Endodermal cell (in vitro differentiated cells): ENCODE results near the gene GPR62. TPM values are rescaled to one million over a fixed set of nuclear protein-coding genes. Genes with fewer than 3 reads are reported as not detected.

Experiments
- DNase-seq: peaks from one replicate; pipeline ENCODE4 v3.0.0-alpha.2; 2017
- H3K27ac ChIP-seq: 2 replicates; pipeline ENCODE4 v1.5.1; 2013; ENCODE audit warnings: mild to moderate bottlenecking, low read depth, low read length, moderate library complexity
- H3K27me3 ChIP-seq: 2 replicates; pipeline ENCODE4 v1.6.1; 2013; ENCODE audit warnings: mild to moderate bottlenecking, low read length, moderate library complexity; ENCODE audit not compliant: insufficient read depth, control insufficient read depth, poor library complexity, severe bottlenecking
- H3K36me3 ChIP-seq: 2 replicates; pipeline ENCODE4 v1.7.0; 2013; ENCODE audit warnings: mild to moderate bottlenecking, low read length, moderate library complexity; ENCODE audit not compliant: control insufficient read depth, insufficient read depth
- H3K4me1 ChIP-seq: one replicate; pipeline ENCODE4 v1.7.0; 2013; ENCODE audit warnings: low read length; ENCODE audit not compliant: control insufficient read depth, insufficient read depth
- H3K4me3 ChIP-seq: 2 replicates; pipeline ENCODE4 v1.5.1; 2013; ENCODE audit warnings: mild to moderate bottlenecking, low read length, moderate library complexity
- H3K9ac ChIP-seq: 2 replicates; pipeline ENCODE4 v1.6.1; 2013; ENCODE audit warnings: mild to moderate bottlenecking, low read length, moderate library complexity; ENCODE audit not compliant: poor library complexity, severe bottlenecking; ENCODE audit errors: extremely low read depth
- H3K9me3 ChIP-seq: 2 replicates; pipeline ENCODE4 v1.6.1; 2013; ENCODE audit warnings: mild to moderate bottlenecking, low read length, moderate library complexity; ENCODE audit not compliant: control insufficient read depth
- H3K27ac Mint-ChIP-seq: 2 replicates; pipeline ENCODE4 v1.8.0; 2020; ENCODE audit warnings: mixed read lengths
- H3K27me3 Mint-ChIP-seq: 2 replicates; pipeline ENCODE4 v1.8.0; 2021; ENCODE audit warnings: mild to moderate bottlenecking, mixed read lengths; ENCODE audit not compliant: insufficient read depth
- H3K36me3 Mint-ChIP-seq: 2 replicates; pipeline ENCODE4 v1.8.0; 2020; ENCODE audit warnings: low read depth, mixed read lengths
- H3K4me1 Mint-ChIP-seq: 2 replicates; pipeline ENCODE4 v1.8.0; 2020; ENCODE audit warnings: mixed read lengths
- H3K4me3 Mint-ChIP-seq: 2 replicates; pipeline ENCODE4 v1.8.0; 2020; ENCODE audit warnings: mild to moderate bottlenecking, moderate library complexity, mixed read lengths
- H3K9me3 Mint-ChIP-seq: 2 replicates; pipeline ENCODE4 v1.8.0; 2020; ENCODE audit warnings: mild to moderate bottlenecking, mixed read lengths
- WGBS, 2 experiments: methylation state at CpG; one replicate each; pipeline versions ENCODE4 v1.1.5 to v1.1.7; 2013; ENCODE audit warnings: missing lambda C conversion rate in 2 of 2, mixed read lengths in 1 of 2; ENCODE audit not compliant: insufficient coverage in 1 of 2, insufficient read length in 1 of 2; 5-methylcytosine and 5-hydroxymethylcytosine counted together
- long read RNA-seq, 4 experiments: library from polyadenylated mRNA in 2 of 4; library from RNA in 1 of 4; library from capped mRNA in 1 of 4; stranded (forward) in 3 of 4; unstranded in 1 of 4; transcript quantifications; one replicate each; pipeline ENCODE4 v2.0.0, GENCODE V29; 2020 to 2021; ENCODE audit warnings: inconsistent platforms in 1 of 4
- polyA plus RNA-seq, 2 experiments: library from polyadenylated mRNA; stranded (reverse); fragments of 50-300 nt; gene quantifications; one replicate each; pipeline ENCODE4 v1.2.3, GENCODE V29; 2013
- total RNA-seq, 2 donors: library from RNA; stranded (reverse); fragmentation: NEBNext Ultra II Directional in 1 of 2; extraction: Animal tissue kit (Norgen Biotek cat#: 25700) in 1 of 2; gene quantifications; 2 replicates in 1 of 2; 3 replicates in 1 of 2; pipeline ENCODE4 v1.2.1, GENCODE V29; 2021
- TF ChIP-seq, protein P1 (sequence below): fragments of 200-600 bp; sonication (generic); conservative IDR thresholded peaks from 2 replicates; pipeline ENCODE4 v1.5.0; 2021; ENCODE audit warnings: antibody characterized with exemption, mild to moderate bottlenecking

The GPR62 gene
- under 1 TPM; 0.40 to 0.44 TPM for total RNA-seq
- 0.11 TPM for polyA plus RNA-seq (2013, experiment 1 of 2)
- polyA plus RNA-seq (2013, experiment 2 of 2) = not detected
- long read RNA-seq, experiment 1 = 0 reads
- long read RNA-seq, experiment 2, partial matches to known transcripts = 0 of 1 reads
- long read RNA-seq, experiment 2, other reads (novel, unspliced or antisense) = 0 of 1 reads
- long read RNA-seq, experiment 3, partial matches to known transcripts = 0 of 1 reads
- long read RNA-seq, experiment 3, other reads (novel, unspliced or antisense) = 0 of 1 reads
- long read RNA-seq, experiment 4 = 0 reads

DNA sequence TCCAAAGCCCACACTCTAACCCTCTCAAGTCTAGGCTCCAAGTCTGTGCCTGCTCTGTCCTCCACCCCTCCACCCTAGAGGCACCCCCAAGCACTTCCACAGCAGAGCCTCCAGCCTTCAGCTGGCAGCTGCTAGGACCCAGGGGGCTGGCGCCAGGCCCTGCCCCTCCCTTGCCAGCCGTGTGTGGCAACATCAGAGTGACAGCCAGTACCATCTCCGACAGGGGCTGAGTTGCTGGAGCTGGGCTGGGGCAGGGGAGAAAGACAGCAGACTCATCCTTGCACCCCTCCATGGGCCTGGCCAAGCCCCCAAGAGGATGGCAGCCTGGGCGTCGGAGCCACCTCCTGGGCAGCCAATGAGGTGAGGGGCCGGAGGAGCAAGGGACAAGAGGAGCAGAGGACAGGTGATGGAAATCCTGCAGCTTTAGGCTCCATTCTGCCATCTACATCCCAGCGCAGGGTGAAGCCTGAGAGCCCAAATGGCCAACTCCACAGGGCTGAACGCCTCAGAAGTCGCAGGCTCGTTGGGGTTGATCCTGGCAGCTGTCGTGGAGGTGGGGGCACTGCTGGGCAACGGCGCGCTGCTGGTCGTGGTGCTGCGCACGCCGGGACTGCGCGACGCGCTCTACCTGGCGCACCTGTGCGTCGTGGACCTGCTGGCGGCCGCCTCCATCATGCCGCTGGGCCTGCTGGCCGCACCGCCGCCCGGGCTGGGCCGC is at the start of gene GPR62:
Gene GPR62 (plus strand): TSS at position 207 of the 718 bp plus-strand sequence. CDS start 272 bp downstream, at position 479.
- H3K36me3 Mint-ChIP-seq = peaks cover 11% of the 10 kb centered on the region
- WGBS, 2 experiments = 40 to 49% methylated on average over 19 to 33 of the region's 33 CpGs
- TF ChIP-seq, protein P1, sequence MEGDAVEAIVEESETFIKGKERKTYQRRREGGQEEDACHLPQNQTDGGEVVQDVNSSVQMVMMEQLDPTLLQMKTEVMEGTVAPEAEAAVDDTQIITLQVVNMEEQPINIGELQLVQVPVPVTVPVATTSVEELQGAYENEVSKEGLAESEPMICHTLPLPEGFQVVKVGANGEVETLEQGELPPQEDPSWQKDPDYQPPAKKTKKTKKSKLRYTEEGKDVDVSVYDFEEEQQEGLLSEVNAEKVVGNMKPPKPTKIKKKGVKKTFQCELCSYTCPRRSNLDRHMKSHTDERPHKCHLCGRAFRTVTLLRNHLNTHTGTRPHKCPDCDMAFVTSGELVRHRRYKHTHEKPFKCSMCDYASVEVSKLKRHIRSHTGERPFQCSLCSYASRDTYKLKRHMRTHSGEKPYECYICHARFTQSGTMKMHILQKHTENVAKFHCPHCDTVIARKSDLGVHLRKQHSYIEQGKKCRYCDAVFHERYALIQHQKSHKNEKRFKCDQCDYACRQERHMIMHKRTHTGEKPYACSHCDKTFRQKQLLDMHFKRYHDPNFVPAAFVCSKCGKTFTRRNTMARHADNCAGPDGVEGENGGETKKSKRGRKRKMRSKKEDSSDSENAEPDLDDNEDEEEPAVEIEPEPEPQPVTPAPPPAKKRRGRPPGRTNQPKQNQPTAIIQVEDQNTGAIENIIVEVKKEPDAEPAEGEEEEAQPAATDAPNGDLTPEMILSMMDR = no peak
- H3K9me3 Mint-ChIP-seq = no peaks in the 10 kb centered on the region
- Histone ChIP-seq H3K27ac (no peak within 1 kb of the TSS), H3K4me1 (no peaks in the 10 kb centered on the region), H3K4me3 (no peak within 1 kb of the TSS), H3K9ac (no peak within 1 kb of the TSS), H3K9me3 (no peaks in the 10 kb centered on the region), H3K27me3 (peaks cover 35% of the 10 kb centered on the region), H3K36me3 (peaks cover 35% of the 10 kb centered on the region)
- H3K27me3 Mint-ChIP-seq = peaks cover 55% of the 10 kb centered on the region
- H3K27ac Mint-ChIP-seq = no peak within 1 kb of the TSS
- peaks cover 2% of the 10 kb centered on the region for H3K4me1 Mint-ChIP-seq
- DNase-seq = no peak
- peak within 1 kb of the TSS; percentile 40 for H3K4me3 Mint-ChIP-seq

- DNase-seq = no peak
- Mint-ChIP-seq H3K27me3 (peaks cover 4% of the 10 kb centered on the region), H3K9me3 (peaks cover 58% of the 10 kb centered on the region), H3K4me1 (no peaks in the 10 kb centered on the region), H3K27ac (no peak overlapping the region), H3K36me3 (peaks cover 21% of the 10 kb centered on the region), H3K4me3 (no peak overlapping the region)
- no peaks in the 10 kb centered on the region for H3K4me1 ChIP-seq
- no peaks in the 10 kb centered on the region for H3K36me3 ChIP-seq
- H3K27ac ChIP-seq = no peak overlapping the region
- no peak overlapping the region for H3K4me3 ChIP-seq
- no peak overlapping the region for H3K9ac ChIP-seq
- WGBS, 2 experiments = 90% methylated on average over 4 of the region's 4 CpGs; no CpG with 5 or more reads in 1 of the 2 experiments
- H3K27me3 ChIP-seq = no peaks in the 10 kb centered on the region
- peaks cover 16% of the 10 kb centered on the region for H3K9me3 ChIP-seq
- TF ChIP-seq, protein P1 = no peak
Measured at GRCh38 chr3:51908026-51908425, 47.2 kb upstream of the GPR62 start.

DNA sequence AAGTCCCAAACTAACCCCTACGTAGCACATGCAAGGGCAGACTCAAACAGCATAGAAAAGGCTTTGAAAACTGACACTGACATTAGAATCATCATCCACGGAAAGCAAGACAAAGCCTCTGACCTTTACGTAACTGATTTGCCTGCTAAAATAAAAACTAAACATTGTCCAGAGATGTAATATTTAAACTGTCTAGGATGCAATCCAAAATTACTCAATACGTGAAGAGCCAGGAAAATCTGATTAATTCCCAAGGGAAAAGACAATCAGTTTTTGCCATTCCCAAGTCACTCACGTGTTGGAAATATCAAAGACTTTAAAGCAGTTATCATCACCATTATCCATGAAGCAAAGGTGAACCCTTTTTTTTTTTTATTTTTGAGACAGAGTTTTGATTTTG is 38.8 kb upstream of the GPR62 start:
- Histone ChIP-seq H3K36me3 (no peaks in the 10 kb centered on the region), H3K9me3 (no peaks in the 10 kb centered on the region), H3K4me3 (no peak overlapping the region), H3K27ac (no peak overlapping the region), H3K27me3 (no peaks in the 10 kb centered on the region), H3K4me1 (no peaks in the 10 kb centered on the region), H3K9ac (no peak overlapping the region)
- TF ChIP-seq, protein P1 = no peak
- Mint-ChIP-seq H3K27me3 (no peaks in the 10 kb centered on the region), H3K36me3 (no peaks in the 10 kb centered on the region), H3K4me3 (no peak overlapping the region), H3K4me1 (peaks cover 7% of the 10 kb centered on the region), H3K9me3 (no peaks in the 10 kb centered on the region), H3K27ac (no peak overlapping the region)
- DNase-seq = no peak
- 62 to 74% methylated on average over 3 to 5 of the region's 5 CpGs for WGBS, 2 experiments
